SJCRH30 (cell line): ENCODE measurements around the gene STXBP3. TPM values are rescaled to one million over a fixed set of nuclear protein-coding genes. Genes with fewer than 3 reads are reported as not detected.
"Not testable (repeated sequence)": the region's sequence is repeated elsewhere in the genome, so short reads cannot be mapped to it uniquely, and the experiment has no call there.

Experiments used
- DNase-seq, 2 experiments: peaks; one replicate each; pipeline ENCODE4 v3.0.0-alpha.2; 2015 to 2020
- H3K27ac ChIP-seq: fragments of 250-450 bp; sonication (Bioruptor Pico); 2 replicates; pipeline ENCODE4 v1.5.1; 2020; ENCODE audit warnings: mild to moderate bottlenecking, moderate library complexity
- H3K27me3 ChIP-seq: fragments of 250-450 bp; sonication (Bioruptor Pico); 2 replicates; pipeline ENCODE4 v1.5.1; 2020; ENCODE audit warnings: mild to moderate bottlenecking, moderate library complexity
- H3K36me3 ChIP-seq: fragments of 250-450 bp; sonication (Bioruptor Pico); 2 replicates; pipeline ENCODE4 v1.5.1; 2020; ENCODE audit warnings: mild to moderate bottlenecking, moderate library complexity
- H3K4me1 ChIP-seq: fragments of 250-450 bp; sonication (Bioruptor Pico); 2 replicates; pipeline ENCODE4 v1.5.1; 2020; ENCODE audit warnings: mild to moderate bottlenecking, moderate library complexity
- H3K4me3 ChIP-seq: fragments of 250-450 bp; sonication (Bioruptor Pico); 2 replicates; pipeline ENCODE4 v1.5.1; 2020; ENCODE audit warnings: mild to moderate bottlenecking, moderate library complexity
- H3K9me3 ChIP-seq: fragments of 250-450 bp; sonication (Bioruptor Pico); replicated peaks from 2 replicates; pipeline ENCODE4 v1.5.1; 2020; ENCODE audit warnings: mild to moderate bottlenecking, moderate library complexity
- total RNA-seq: library from RNA; depleted of rRNA; stranded (reverse); fragments of >200 nt; shearing (Covaris generic); gene quantifications from 2 replicates; pipeline ENCODE4 v1.2.3, GENCODE V29; 2014

Gene STXBP3
- total RNA-seq, 1 experiment from 2014 or later = 38.6 TPM

- Histone ChIP-seq H3K9me3 (no peaks in the 10 kb centered on the region), H3K36me3 (peaks cover 16% of the 10 kb centered on the region), H3K27ac (no peak overlapping the region), H3K4me3 (no peak overlapping the region), H3K27me3 (no peaks in the 10 kb centered on the region), H3K4me1 (peaks cover 7% of the 10 kb centered on the region)
- DNase-seq = no peak
Measured at GRCh38 chr1:108750476-108751181, 4.2 kb downstream of the STXBP3 start.

DNA sequence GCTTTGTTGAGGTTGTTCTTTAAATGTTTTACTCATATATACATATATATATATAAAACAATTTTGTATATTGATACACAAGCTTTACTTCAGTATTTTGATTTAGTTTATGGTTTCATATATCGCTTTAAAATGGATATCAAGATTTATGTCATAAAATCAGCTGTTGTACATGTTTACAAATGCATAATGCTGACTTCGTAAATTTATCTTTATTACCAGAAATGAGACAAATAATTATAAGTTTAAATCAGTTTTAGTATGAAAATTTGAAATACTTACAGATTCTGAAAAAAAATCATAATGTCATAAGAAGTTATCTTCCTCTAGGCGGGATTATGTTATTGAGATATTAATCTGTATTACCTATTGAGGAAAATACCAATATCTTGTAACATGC lies 6.9 kb downstream of the STXBP3 start:
- H3K9me3 ChIP-seq = no peaks in the 10 kb centered on the region
- DNase-seq = no peak
- H3K27ac ChIP-seq = no peak overlapping the region
- peaks cover 20% of the 10 kb centered on the region for H3K36me3 ChIP-seq
- no peak overlapping the region for H3K4me3 ChIP-seq
- H3K27me3 ChIP-seq = no peaks in the 10 kb centered on the region
- H3K4me1 ChIP-seq = no peaks in the 10 kb centered on the region

DNA sequence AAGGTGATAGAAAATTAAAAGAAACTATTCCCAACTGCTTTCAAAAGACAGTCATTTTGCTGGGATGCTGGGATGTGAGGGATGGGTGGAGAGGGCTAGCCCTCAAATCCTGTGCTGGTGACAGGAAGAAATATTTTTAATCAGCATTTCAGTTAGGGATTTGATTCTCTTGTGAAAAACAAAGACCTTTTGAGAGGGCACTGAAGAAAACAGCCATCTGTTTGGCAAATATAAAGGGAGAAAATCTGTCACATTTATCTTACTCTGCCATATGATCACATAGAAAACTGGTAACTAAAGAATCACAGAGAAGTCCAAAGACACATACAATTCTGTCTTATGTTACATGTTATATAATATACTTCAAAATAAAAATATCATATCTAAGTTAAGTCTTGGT lies 12.3 kb downstream of the STXBP3 start:
- Histone ChIP-seq H3K4me1 (no peaks in the 10 kb centered on the region), H3K27me3 (no peaks in the 10 kb centered on the region), H3K9me3 (no peaks in the 10 kb centered on the region), H3K4me3 (no peak overlapping the region), H3K27ac (no peak overlapping the region), H3K36me3 (peaks cover 54% of the 10 kb centered on the region)
- no peak for DNase-seq

GRCh38 chr1:108767115-108767514 lies 20.6 kb downstream of the STXBP3 start:
- no peak overlapping the region for H3K27ac ChIP-seq
- no peaks in the 10 kb centered on the region for H3K27me3 ChIP-seq
- H3K9me3 ChIP-seq = no peaks in the 10 kb centered on the region
- H3K4me1 ChIP-seq = no peaks in the 10 kb centered on the region
- DNase-seq = no peak
- H3K36me3 ChIP-seq = peaks cover 26% of the 10 kb centered on the region
- no peak overlapping the region for H3K4me3 ChIP-seq

- DNase-seq = no peak
Measured at GRCh38 chr1:108767708-108768107, 21.2 kb downstream of the STXBP3 start.

DNA sequence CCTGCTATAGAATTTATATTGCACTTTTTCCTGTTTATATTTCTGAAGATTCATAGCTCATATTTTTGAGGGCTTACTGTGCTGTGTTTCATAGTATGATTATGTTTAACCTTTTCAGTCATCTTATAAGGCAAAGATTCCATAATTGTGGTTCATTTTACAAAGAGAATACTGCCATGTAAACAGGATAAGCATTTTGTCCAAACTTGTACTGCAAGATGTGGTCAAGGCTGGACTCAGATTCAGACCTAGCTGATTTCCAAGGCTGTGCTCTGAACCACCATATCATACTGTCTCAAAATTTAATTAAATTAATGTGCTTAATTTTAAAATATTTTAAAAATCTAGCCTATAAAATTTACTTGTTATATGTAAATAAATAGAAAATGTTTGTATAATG lies 31.4 kb downstream of the STXBP3 start:
- Histone ChIP-seq H3K4me3 (no peak overlapping the region), H3K36me3 (peaks cover 23% of the 10 kb centered on the region), H3K9me3 (no peaks in the 10 kb centered on the region), H3K27me3 (no peaks in the 10 kb centered on the region), H3K4me1 (no peaks in the 10 kb centered on the region), H3K27ac (no peak overlapping the region)
- no peak for DNase-seq

More at GRCh38 chr1:108767708-108768107, 21.2 kb downstream of the STXBP3 start:
- Histone ChIP-seq H3K27ac (no peak overlapping the region), H3K4me1 (no peaks in the 10 kb centered on the region), H3K4me3 (no peak overlapping the region), H3K36me3 (peaks cover 20% of the 10 kb centered on the region), H3K9me3 (no peaks in the 10 kb centered on the region), H3K27me3 (no peaks in the 10 kb centered on the region)

DNA sequence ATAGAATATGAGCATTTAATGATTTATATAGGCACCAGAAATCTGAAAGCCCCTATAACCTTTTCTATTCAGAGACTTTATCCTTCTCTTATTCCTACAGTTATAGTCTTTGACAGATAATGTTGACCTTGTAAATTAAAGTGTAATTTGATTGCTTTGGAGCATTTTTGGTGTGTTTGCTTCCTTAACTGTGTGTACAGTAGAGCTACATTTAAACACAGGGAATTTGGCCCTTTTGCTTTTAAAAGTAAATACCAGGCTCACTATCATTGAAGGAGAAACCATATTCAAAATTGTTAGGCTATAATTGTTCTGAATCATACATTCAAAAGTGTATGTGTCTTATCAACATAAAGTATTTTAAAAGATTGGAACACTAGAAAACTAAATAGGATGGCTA lies 33.0 kb downstream of the STXBP3 start:
- Histone ChIP-seq H3K4me3 (no peak overlapping the region), H3K27ac (no peak overlapping the region), H3K36me3 (peaks cover 25% of the 10 kb centered on the region), H3K4me1 (no peaks in the 10 kb centered on the region), H3K27me3 (no peaks in the 10 kb centered on the region), H3K9me3 (no peaks in the 10 kb centered on the region)
- DNase-seq = no peak

DNA sequence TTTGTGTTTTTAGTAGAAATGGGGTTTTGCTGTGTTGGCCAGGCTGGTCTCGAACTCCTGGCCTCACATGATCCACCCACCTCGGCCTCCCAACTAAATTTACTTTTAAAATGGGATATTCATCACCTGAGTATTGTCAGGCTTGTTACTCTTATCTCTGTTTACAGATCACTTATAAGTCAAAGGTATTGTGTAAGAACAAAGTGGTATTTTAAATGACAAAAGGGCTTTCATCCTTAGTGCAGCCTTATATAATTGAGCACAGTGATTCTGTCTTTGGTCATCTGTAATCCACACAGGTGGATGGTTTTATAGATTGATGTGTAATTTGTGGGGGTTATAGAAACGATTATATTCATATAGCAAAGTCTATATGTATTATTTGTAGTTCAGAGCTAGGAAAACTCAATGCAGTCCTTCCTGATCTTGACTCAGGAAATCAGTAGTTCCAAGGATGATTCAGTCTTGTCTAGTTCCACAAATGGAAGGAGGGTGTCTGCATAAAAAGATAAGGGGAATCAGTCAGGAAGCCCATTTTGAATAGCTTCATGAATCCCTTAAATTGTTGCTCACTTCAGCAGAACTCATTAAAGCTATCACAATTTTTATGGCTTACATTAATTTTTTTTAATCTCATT lies 34.6 kb downstream of the STXBP3 start:
- peaks cover 29% of the 10 kb centered on the region for H3K36me3 ChIP-seq
- no peak for DNase-seq
- H3K9me3 ChIP-seq = peaks cover 6% of the 10 kb centered on the region
- H3K27ac ChIP-seq = no peak overlapping the region
- no peak overlapping the region for H3K4me3 ChIP-seq
- H3K27me3 ChIP-seq = no peaks in the 10 kb centered on the region
- H3K4me1 ChIP-seq = no peaks in the 10 kb centered on the region

DNA sequence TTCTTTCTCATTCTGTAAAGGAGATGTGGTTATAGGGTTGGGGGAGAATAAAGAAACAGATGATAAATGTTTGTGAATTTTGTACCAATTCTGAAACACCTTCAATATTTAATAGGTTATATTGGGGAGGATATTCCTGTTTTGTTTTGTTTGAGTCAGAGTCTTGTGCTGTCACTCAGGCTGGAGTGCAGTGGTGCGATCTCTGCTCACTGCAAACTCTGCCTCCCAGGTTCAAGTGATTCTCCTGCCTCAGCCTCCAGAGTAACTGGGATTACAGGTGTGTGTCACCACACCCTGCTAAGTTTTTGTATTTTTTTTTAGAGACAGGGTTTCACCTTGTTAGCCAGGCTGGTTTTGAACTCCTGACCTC lies 35.1 kb downstream of the STXBP3 start:
- H3K4me3 ChIP-seq, DNase-seq, H3K27ac ChIP-seq, H3K27me3 ChIP-seq, H3K4me1 ChIP-seq, H3K9me3 ChIP-seq: not testable (repeated sequence)
- peaks cover 29% of the 10 kb centered on the region for H3K36me3 ChIP-seq

GRCh38 chr1:108785264-108785663 lies 38.8 kb downstream of the STXBP3 start:
- no peak overlapping the region for H3K27ac ChIP-seq
- peaks cover 27% of the 10 kb centered on the region for H3K36me3 ChIP-seq
- no peak for DNase-seq
- no peaks in the 10 kb centered on the region for H3K4me1 ChIP-seq
- no peaks in the 10 kb centered on the region for H3K27me3 ChIP-seq
- H3K4me3 ChIP-seq = no peak overlapping the region
- peaks cover 6% of the 10 kb centered on the region for H3K9me3 ChIP-seq

DNA sequence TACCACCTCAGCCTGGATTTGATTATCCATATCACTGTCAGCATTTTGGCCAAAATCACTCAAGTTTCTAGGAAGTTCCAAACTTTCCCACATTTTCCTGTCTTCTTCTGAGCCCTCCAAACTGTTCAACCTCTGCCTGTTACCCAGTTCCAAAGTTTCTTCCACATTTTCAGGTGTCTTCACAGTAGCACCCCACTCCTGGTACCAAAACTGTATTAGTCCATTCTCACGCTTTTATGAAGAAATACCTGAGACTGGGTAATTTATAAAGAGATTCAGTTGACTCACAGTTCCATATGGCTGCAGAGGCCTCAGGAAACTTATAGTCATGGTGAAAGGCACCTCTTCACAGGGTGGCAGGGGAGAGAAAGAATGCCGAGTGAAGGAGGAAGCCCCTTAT lies 39.4 kb downstream of the STXBP3 start:
- H3K4me1 ChIP-seq = no peaks in the 10 kb centered on the region
- H3K9me3 ChIP-seq = peaks cover 8% of the 10 kb centered on the region
- H3K36me3 ChIP-seq = peaks cover 33% of the 10 kb centered on the region
- H3K27ac ChIP-seq = no peak overlapping the region
- no peak for DNase-seq
- H3K27me3 ChIP-seq = no peaks in the 10 kb centered on the region
- no peak overlapping the region for H3K4me3 ChIP-seq

DNA sequence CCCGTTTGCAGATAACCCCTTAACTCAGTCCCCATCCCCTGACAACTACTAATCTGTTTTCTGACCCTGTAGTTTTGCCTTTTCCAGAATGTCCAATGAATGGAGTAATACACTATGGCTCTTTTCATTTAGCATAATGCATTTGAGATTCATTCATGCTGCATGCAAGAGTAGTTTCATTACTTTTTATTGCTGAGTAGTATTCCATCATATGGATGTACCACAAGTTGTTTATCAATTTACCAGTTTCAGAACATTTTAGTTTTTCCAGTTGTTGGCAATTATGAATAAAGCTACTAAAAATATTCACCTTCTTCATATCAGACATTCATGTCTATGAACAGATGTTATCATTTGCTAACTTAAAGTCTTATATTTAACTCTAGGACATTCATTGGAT lies 45.3 kb downstream of the STXBP3 start:
- Histone ChIP-seq H3K27me3 (no peaks in the 10 kb centered on the region), H3K36me3 (peaks cover 37% of the 10 kb centered on the region), H3K4me3 (no peak overlapping the region), H3K27ac (no peak overlapping the region), H3K9me3 (peaks cover 20% of the 10 kb centered on the region), H3K4me1 (no peaks in the 10 kb centered on the region)
- no peak for DNase-seq

GRCh38 chr1:108792420-108792819 lies 45.9 kb downstream of the STXBP3 start:
- no peaks in the 10 kb centered on the region for H3K27me3 ChIP-seq
- H3K4me3 ChIP-seq = no peak overlapping the region
- no peaks in the 10 kb centered on the region for H3K4me1 ChIP-seq
- no peak overlapping the region for H3K27ac ChIP-seq
- DNase-seq = no peak
- H3K9me3 ChIP-seq = peaks cover 20% of the 10 kb centered on the region
- peaks cover 37% of the 10 kb centered on the region for H3K36me3 ChIP-seq

GRCh38 chr1:108799001-108799400 lies 52.5 kb downstream of the STXBP3 start:
- Histone ChIP-seq H3K4me3 (no peak overlapping the region), H3K36me3 (peaks cover 33% of the 10 kb centered on the region), H3K4me1 (no peaks in the 10 kb centered on the region)

DNA sequence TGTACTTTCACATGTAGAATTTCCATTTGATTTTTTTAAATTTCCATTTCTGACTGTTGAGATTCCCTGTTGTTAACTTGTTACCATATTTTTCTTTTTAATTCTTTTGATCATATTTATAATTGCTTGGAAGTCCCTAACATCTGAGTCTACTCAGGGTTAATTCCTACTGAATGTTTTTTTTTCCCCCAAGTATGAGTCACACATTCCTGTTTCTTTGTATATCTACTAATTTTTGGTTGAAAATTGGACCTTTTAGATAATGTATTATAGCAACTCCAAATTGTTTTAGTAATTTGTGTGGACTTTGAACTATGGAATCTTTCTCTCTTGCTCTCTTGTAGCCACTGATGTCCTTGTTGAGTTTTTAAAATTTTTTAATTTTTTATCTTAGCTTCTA lies 54.6 kb downstream of the STXBP3 start:
- no peak for DNase-seq
- Histone ChIP-seq H3K27ac (no peak overlapping the region), H3K27me3 (no peaks in the 10 kb centered on the region), H3K9me3 (no peaks in the 10 kb centered on the region), H3K4me1 (no peaks in the 10 kb centered on the region), H3K36me3 (peaks cover 25% of the 10 kb centered on the region), H3K4me3 (no peak overlapping the region)

More at GRCh38 chr1:108799001-108799400, 52.5 kb downstream of the STXBP3 start:
- no peak for DNase-seq
- Histone ChIP-seq H3K27me3 (no peaks in the 10 kb centered on the region), H3K27ac (no peak overlapping the region), H3K9me3 (no peaks in the 10 kb centered on the region)

DNA sequence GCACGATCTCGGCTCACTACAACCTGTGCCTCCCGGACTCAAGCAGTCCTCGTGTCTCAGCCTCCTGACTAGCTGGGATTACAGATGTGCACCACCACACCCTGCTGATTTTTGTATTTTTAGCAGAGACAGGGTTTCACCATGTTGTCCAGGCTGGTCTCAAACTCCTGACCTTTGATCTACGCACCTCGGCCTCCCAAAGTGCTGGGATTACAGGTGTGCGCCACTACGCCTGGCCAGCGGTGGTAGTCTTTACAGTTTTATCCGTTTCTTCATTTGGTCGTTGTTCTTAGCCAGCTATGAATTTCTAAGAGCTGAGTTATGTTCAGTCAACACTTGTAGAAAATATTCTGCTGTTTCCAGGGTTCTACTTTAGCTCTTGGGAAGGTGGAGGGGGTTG lies 57.1 kb downstream of the STXBP3 start:
- Histone ChIP-seq H3K27ac (no peak overlapping the region), H3K4me1 (no peaks in the 10 kb centered on the region), H3K9me3 (no peaks in the 10 kb centered on the region), H3K4me3 (no peak overlapping the region), H3K36me3 (peaks cover 30% of the 10 kb centered on the region), H3K27me3 (no peaks in the 10 kb centered on the region)
- no peak for DNase-seq
